Activated naive CD4-positive, alpha-beta T cell treated with anti-CD3 and anti-CD28 coated beads for 36 hours (primary cell): ENCODE measurements around the gene EPHA7. TPM values are rescaled to one million over a fixed set of nuclear protein-coding genes. Genes with fewer than 3 reads are reported as not detected.
A peak's percentile ranks its signal among the peaks of the same experiment; 100 is the strongest.

Experiments
- CTCF ChIA-PET: fragments of 350-600 bp; sonication (Branson Sonifier 250); formaldehyde crosslinking; loops from one replicate; lab custom pipeline; 2021; ENCODE audit warnings: antibody characterized with exemption; lab: Charles Lee
- DNase-seq: peaks from one replicate; pipeline ENCODE4 v3.0.0-alpha.2; 2020
- H3K27ac Mint-ChIP-seq: one replicate; pipeline ENCODE4 v1.8.0; 2021; ENCODE audit warnings: mild to moderate bottlenecking, mixed read lengths
- H3K27me3 Mint-ChIP-seq: one replicate; pipeline ENCODE4 v1.8.0; 2021; ENCODE audit warnings: low read depth, mixed read lengths
- H3K36me3 Mint-ChIP-seq: one replicate; pipeline ENCODE4 v1.8.0; 2021; ENCODE audit warnings: low read depth, mixed read lengths
- H3K4me1 Mint-ChIP-seq: one replicate; pipeline ENCODE4 v1.8.0; 2021; ENCODE audit warnings: low read depth, mixed read lengths
- H3K4me3 Mint-ChIP-seq: one replicate; pipeline ENCODE4 v1.8.0; 2021; ENCODE audit warnings: mild to moderate bottlenecking, moderate library complexity, mixed read lengths
- H3K9me3 Mint-ChIP-seq: one replicate; pipeline ENCODE4 v1.8.0; 2021; ENCODE audit warnings: mixed read lengths
- intact Hi-C: fragments of 100-400 bp; cut with micrococcal nuclease; formaldehyde crosslinking; loops from one replicate; pipeline ENCODE4 v1.15.1; 2023
- total RNA-seq, 2 experiments: library from RNA; stranded (reverse); gene quantifications; one replicate each; pipeline ENCODE4 v1.2.3, GENCODE V29; 2021

The EPHA7 gene
- total RNA-seq, result not detected

GRCh38 chr6:93419304-93420162 lies at the start of gene EPHA7:
EPHA7 (minus strand) TSS chr6:93419559; CDS start chr6:93419341, 218 bp downstream.
- peaks cover 62% of the 10 kb centered on the region for H3K27me3 Mint-ChIP-seq
- no peaks in the 10 kb centered on the region for H3K36me3 Mint-ChIP-seq
- CTCF ChIA-PET, result interaction anchor here (0.6 kb wide), 1 partner anchor 109 kb away, joined by 4 read pairs; no protein-coding TSS in a partner anchor
- intact Hi-C loops, result loop anchor here (5.0 kb wide), 1 partner anchor 607 kb away; no protein-coding TSS in a partner anchor
- no peaks in the 10 kb centered on the region for H3K9me3 Mint-ChIP-seq
- no peak within 1 kb of the TSS for H3K27ac Mint-ChIP-seq
- peaks cover 18% of the 10 kb centered on the region for H3K4me1 Mint-ChIP-seq
- peak within 1 kb of the TSS; percentile 65 for H3K4me3 Mint-ChIP-seq
- DNase-seq, result peak; percentile 40

- CTCF ChIA-PET, result no interaction called here
- DNase-seq, result no peak
- Mint-ChIP-seq H3K27me3 (no peaks in the 10 kb centered on the region), H3K9me3 (peaks cover 6% of the 10 kb centered on the region), H3K4me1 (no peaks in the 10 kb centered on the region), H3K27ac (no peak overlapping the region), H3K36me3 (no peaks in the 10 kb centered on the region), H3K4me3 (no peak overlapping the region)
- intact Hi-C loops, result no loop called here
These were observed 48.9 kb upstream of the EPHA7 start for GRCh38 chr6:93468291-93468690.

- DNase-seq, result no peak
- CTCF ChIA-PET, result no interaction called here
- intact Hi-C loops, result no loop called here
- Mint-ChIP-seq H3K27ac (no peak overlapping the region), H3K4me3 (no peak overlapping the region), H3K27me3 (no peaks in the 10 kb centered on the region), H3K4me1 (no peaks in the 10 kb centered on the region), H3K9me3 (peaks cover 3% of the 10 kb centered on the region), H3K36me3 (no peaks in the 10 kb centered on the region)
These were observed 35.2 kb upstream of the EPHA7 start for GRCh38 chr6:93454533-93454932.

DNA sequence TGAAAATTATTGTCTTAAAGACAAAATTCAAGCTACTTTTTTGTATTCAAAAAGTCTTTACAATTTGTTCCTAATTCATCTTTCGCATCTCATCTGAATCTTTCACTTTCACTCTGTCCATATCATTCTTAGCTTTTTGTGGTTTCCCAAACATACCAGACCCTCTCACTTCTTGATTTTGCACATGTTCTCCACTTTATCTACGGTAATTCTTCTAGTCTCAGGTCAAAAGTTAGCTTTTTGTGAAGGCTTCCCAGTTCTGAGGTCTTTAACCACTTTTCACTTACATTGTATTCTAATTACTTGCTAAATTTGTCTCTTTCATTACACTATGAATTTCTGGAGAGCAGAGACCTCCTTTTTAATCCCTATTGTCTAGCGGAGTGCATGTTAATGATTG lies 34.6 kb upstream of the EPHA7 start:
- Mint-ChIP-seq H3K27ac (no peak overlapping the region), H3K27me3 (no peaks in the 10 kb centered on the region), H3K9me3 (peaks cover 3% of the 10 kb centered on the region), H3K4me3 (no peak overlapping the region), H3K36me3 (no peaks in the 10 kb centered on the region), H3K4me1 (no peaks in the 10 kb centered on the region)
- intact Hi-C loops, result no loop called here
- no peak for DNase-seq
- CTCF ChIA-PET, result no interaction called here

- Mint-ChIP-seq H3K4me3 (no peak overlapping the region), H3K9me3 (peaks cover 4% of the 10 kb centered on the region), H3K4me1 (no peaks in the 10 kb centered on the region), H3K36me3 (no peaks in the 10 kb centered on the region), H3K27ac (no peak overlapping the region), H3K27me3 (no peaks in the 10 kb centered on the region)
- CTCF ChIA-PET, result no interaction called here
- intact Hi-C loops, result no loop called here
- DNase-seq, result no peak
These were observed 28.5 kb upstream of the EPHA7 start for GRCh38 chr6:93447874-93448273.

DNA sequence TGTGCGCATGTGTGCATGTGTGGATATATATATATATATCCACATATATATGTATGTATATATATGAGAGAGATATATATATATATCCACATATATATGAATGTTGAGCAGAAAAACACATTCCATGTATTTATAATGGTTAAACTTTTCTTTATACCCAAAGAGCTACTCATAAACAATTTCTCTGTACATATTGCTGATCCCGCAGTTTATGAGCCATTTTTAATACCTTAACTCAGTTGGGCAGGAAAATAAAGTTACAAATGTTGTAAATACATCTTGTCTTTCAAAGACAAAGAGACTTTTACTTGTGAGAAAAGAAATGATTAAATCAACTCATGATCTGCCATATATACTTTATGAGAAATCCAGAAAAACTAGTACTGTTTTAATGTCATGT lies 18.1 kb upstream of the EPHA7 start:
- intact Hi-C loops, result no loop called here
- no peaks in the 10 kb centered on the region for H3K27me3 Mint-ChIP-seq
- CTCF ChIA-PET, result no interaction called here

DNA sequence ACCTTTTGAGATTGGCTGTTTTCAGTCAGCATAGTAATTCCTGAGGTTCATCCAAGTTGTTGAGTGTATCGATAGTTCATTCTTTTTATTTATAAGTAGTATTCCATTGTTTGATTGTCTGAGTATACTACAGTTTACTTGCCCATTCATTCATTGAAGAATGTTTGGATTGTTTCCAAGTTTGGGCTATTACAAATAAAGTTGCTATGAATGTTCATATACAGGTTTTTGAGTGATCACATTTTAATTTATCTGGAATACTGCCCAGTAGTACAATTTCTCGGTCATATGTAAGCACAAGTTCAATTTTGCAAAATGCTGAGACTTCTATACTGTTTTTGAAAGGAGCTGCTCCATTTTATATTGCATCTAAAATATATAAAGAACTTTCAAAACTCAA lies 14.2 kb upstream of the EPHA7 start:
- H3K4me1 Mint-ChIP-seq, result no peaks in the 10 kb centered on the region
- H3K9me3 Mint-ChIP-seq, result peaks cover 2% of the 10 kb centered on the region
- no peak overlapping the region for H3K27ac Mint-ChIP-seq
- H3K27me3 Mint-ChIP-seq, result no peaks in the 10 kb centered on the region
- intact Hi-C loops, result no loop called here
- CTCF ChIA-PET, result no interaction called here
- no peaks in the 10 kb centered on the region for H3K36me3 Mint-ChIP-seq
- no peak for DNase-seq
- H3K4me3 Mint-ChIP-seq, result no peak overlapping the region

More for the DNA sequence above, 18.1 kb upstream of the EPHA7 start:
- H3K4me1 Mint-ChIP-seq, result no peaks in the 10 kb centered on the region
- peaks cover 7% of the 10 kb centered on the region for H3K9me3 Mint-ChIP-seq
- no peak overlapping the region for H3K27ac Mint-ChIP-seq
- no peak overlapping the region for H3K4me3 Mint-ChIP-seq
- DNase-seq, result no peak
- H3K36me3 Mint-ChIP-seq, result no peaks in the 10 kb centered on the region

DNA sequence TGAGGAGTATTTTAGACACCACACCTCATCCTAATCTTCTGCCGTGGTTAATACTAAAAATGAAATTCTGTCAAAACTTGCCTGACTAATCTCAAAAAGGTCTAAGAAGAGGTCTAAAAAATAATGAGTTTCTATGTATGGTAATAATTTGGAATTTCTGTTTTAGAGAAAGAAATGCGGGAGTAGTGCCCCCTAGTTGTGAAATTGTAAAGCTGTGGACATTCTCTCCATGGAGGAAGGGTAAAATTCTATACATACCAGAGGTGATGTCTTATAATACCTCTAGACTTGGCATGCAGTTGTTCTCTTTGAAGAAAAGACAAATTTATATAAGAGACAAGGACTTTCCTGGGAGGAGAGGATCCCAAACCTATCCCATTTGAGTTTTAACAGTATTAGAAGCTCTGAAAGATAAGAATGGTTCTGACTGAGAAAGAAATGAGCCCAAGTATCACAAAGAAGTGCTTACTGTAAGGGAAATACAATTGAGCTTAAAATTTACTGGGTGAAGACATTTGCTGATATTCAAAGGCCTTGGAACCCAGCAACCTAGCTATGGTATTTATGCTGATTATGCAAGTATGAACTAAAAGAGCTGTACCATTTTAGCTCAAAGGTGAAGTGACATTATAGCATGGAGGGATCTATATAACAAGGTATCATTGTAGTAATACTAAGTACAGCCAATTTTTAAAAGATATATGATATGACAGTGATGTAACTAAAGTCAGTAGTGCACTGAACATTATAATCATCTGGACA lies 5.1 kb upstream of the EPHA7 start:
- Mint-ChIP-seq H3K27me3 (peaks cover 32% of the 10 kb centered on the region), H3K4me3 (no peak overlapping the region), H3K36me3 (no peaks in the 10 kb centered on the region), H3K4me1 (peaks cover 4% of the 10 kb centered on the region), H3K9me3 (peaks cover 2% of the 10 kb centered on the region), H3K27ac (no peak overlapping the region)
- intact Hi-C loops, result loop anchor here (5.0 kb wide), 1 partner anchor 612 kb away; no protein-coding TSS in a partner anchor
- DNase-seq, result no peak
- CTCF ChIA-PET, result no interaction called here

DNA sequence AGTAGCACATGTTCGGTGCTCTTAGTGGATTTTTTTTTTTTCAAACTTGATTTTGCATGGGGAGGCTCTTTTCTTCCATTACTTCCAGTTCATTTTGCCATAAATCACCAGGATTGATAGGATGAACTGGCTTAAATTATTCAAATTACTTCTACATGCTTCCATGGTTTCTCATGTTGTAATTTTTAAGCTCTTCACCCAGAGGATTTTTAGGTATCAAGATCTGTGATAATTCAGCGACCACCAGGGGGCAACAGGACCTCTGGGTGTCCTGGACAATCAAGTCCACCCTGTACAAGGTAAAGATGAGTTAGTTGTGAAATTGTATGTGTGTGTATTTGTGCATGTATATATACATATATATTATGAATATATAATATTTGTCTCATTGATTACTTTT lies 4.2 kb upstream of the EPHA7 start:
- Mint-ChIP-seq H3K36me3 (no peaks in the 10 kb centered on the region), H3K4me1 (peaks cover 8% of the 10 kb centered on the region), H3K9me3 (no peaks in the 10 kb centered on the region), H3K27ac (no peak overlapping the region), H3K4me3 (no peak overlapping the region), H3K27me3 (peaks cover 39% of the 10 kb centered on the region)
- CTCF ChIA-PET, result interaction anchor here (0.6 kb wide), 1 partner anchor 16 kb away, joined by 4 read pairs; no protein-coding TSS in a partner anchor
- peak; percentile 28 for DNase-seq
- intact Hi-C loops, result loop anchor here (5.0 kb wide), 1 partner anchor 611 kb away; no protein-coding TSS in a partner anchor

DNA sequence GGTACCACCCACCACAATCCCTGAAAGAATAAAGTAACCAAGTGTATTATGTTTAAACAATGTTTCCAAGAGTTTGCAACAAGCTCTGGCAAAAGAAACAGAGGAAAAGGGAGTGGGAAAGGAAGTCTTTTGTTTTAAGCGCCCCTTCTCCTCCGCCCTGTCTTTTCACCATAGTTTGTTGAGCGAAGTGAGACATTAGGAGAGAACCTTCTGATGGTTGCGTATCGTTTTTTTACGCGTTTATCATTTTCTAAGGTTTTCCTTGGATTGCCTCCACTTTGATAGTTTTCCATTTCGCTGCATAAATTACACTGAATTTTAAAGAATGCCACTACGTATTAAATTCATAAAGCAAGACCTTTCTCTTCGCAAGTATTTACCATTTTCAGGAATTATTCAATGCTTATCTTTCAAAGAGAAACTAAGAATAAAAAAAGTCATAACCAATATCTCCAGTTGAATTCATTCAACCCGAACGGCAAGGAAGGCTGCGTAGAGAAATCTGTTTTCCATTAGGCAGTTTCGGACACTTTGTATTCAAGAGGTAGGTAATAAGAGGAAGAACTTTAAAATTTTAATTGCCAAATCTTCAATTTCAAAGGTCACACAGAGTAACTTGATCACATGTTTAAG lies 920 bp upstream of the EPHA7 start:
- Mint-ChIP-seq H3K36me3 (no peaks in the 10 kb centered on the region), H3K4me3 (peak overlapping the region; percentile 65), H3K9me3 (no peaks in the 10 kb centered on the region), H3K4me1 (peaks cover 18% of the 10 kb centered on the region), H3K27ac (no peak overlapping the region), H3K27me3 (peaks cover 63% of the 10 kb centered on the region)
- intact Hi-C loops, result loop anchor here (5.0 kb wide), 1 partner anchor 608 kb away; no protein-coding TSS in a partner anchor
- DNase-seq, result no peak
- CTCF ChIA-PET, result interaction anchor here (0.6 kb wide), 1 partner anchor 110 kb away, joined by 4 read pairs; no protein-coding TSS in a partner anchor

DNA sequence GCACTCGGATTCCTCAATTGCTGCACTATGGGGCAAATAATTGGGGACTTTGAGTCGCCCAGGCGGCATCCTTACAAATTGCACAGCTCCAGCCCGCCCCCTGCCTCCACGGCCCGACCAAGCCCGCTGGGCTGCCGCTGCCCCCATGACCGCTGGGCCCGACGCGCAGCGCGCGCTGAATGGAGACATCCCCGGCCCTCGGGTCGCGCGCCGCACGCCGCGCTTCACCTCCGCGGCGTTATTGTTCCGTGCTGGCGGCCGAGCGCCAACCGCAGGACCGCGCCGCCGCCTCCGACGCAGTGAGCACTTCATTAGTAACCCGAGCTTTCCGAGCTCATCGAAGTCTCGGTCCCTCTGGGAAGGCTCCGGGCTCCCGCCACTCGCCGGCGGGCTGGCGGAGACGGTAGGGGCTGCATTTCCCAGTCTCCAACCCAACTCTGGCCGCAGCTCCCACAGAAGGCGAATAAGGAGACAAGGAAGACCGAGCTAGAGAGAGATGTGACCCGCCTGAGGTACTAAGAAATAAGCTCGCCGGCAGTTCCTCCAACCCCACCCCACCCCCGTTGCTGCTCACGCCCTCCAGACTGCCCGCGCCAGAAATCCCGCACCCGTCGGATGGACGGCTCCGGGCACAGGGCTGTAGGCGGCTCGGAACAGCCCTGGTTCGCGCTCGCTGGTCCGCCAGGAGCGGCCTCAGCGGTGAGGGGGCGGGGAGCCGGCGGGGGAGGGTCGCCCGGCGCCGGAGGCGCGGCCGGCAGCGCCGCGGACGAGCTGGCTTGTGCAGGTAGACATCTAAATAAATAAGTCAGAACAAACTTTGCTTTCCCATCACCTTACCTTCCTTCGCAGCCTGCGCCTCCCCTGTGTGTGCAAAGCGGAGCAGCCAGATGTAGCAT lies 703 bp downstream of the EPHA7 start:
- intact Hi-C loops, result no loop called here
- no peaks in the 10 kb centered on the region for H3K36me3 Mint-ChIP-seq
- H3K4me1 Mint-ChIP-seq, result peaks cover 18% of the 10 kb centered on the region
- no peaks in the 10 kb centered on the region for H3K9me3 Mint-ChIP-seq
- H3K27me3 Mint-ChIP-seq, result peaks cover 59% of the 10 kb centered on the region
- H3K4me3 Mint-ChIP-seq, result peak overlapping the region; percentile 65
- CTCF ChIA-PET, result no interaction called here
- H3K27ac Mint-ChIP-seq, result no peak overlapping the region
- DNase-seq, result no peak
